Stomach (tissue), 4 donors: ENCODE data around the gene AHCYL2.

Source experiments
- EP300 ChIP-seq: sonication (generic); formaldehyde crosslinking; IDR thresholded peaks from one replicate; pipeline ENCODE4 v1.6.1; 2017; ENCODE audit warnings: antibody characterized with exemption
- POLR2A ChIP-seq, 4 donors: fragments of 450-650 bp; IDR thresholded peaks; one replicate each; pipeline ENCODE4 v1.6.1; 2016; ENCODE audit warnings: antibody characterized with exemption in 4 of 4, control low read depth in 2 of 4, mild to moderate bottlenecking in 1 of 4, moderate library complexity in 1 of 4
- POLR2AphosphoS5 ChIP-seq, 3 donors: sonication (generic); formaldehyde crosslinking; IDR thresholded peaks; one replicate each; pipeline ENCODE4 v1.6.1; 2016; ENCODE audit warnings: antibody characterized with exemption in 3 of 3
- TF ChIP-seq, protein P1 (sequence below), 7 experiments: fragments of 450-650 bp in 4 of 7; fragments of 200-600 bp in 3 of 7; sonication (generic) in 3 of 7; IDR thresholded peaks; one replicate each; pipeline ENCODE4 v1.5.1; 2016 to 2019; ENCODE audit warnings: antibody characterized with exemption in 7 of 7, control low read depth in 2 of 7, mild to moderate bottlenecking in 1 of 7

DNA sequence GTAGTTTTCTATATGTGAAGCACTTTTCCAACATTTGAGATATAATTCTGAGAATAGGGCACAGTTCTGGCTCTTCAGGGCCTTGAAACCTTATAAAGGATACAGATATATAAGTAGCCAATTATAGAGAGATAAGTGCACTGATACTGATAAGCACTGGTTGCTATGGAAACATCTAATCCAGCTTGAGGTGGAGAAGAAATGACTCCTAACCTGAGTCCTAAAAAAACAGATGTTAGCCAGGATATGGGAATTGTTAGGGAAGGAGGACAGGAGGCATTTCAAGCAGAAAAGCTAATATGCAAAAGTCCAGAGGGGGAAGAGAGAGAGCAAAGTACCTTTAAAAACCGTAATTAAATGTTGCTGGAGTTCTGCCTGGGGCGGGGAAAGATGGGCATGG, 240.2 kb downstream of the AHCYL2 start:
- TF ChIP-seq POLR2AphosphoS5 (IDR thresholded peaks at IDR 0.05): no peak
- TF ChIP-seq, protein P1, sequence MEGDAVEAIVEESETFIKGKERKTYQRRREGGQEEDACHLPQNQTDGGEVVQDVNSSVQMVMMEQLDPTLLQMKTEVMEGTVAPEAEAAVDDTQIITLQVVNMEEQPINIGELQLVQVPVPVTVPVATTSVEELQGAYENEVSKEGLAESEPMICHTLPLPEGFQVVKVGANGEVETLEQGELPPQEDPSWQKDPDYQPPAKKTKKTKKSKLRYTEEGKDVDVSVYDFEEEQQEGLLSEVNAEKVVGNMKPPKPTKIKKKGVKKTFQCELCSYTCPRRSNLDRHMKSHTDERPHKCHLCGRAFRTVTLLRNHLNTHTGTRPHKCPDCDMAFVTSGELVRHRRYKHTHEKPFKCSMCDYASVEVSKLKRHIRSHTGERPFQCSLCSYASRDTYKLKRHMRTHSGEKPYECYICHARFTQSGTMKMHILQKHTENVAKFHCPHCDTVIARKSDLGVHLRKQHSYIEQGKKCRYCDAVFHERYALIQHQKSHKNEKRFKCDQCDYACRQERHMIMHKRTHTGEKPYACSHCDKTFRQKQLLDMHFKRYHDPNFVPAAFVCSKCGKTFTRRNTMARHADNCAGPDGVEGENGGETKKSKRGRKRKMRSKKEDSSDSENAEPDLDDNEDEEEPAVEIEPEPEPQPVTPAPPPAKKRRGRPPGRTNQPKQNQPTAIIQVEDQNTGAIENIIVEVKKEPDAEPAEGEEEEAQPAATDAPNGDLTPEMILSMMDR (IDR thresholded peaks at IDR 0.05): no peak
- no peak for TF ChIP-seq POLR2A (IDR thresholded peaks at IDR 0.05)
- TF ChIP-seq EP300: no peak
